CD1c-positive myeloid dendritic cell (primary cell): ENCODE measurements around the gene MRAP2.

Source experiments
- DNase-seq: peaks from one replicate; pipeline ENCODE4 v3.0.0-alpha.2; 2016; ENCODE audit errors: extremely low spot score

The MRAP2 gene

DNA sequence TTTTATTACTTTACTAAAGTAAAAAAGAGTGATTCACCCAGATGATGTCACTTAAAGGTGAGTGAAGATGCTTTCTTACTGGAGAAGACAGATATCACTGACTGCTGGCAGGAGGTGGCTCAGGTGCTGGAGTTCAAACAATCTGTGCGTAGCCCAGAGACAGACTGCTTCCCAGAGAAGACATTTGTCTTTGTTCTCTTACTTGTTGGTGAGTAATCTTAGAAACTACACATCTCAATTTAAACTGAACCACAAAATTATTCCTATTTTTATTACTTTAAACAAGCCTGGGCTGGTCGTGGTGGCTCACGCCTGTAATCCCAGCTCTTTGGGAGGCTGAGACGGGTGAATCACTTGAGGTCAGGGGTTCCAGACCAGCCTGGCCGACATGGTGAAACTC, 101.7 kb downstream of the MRAP2 start:
- no peak for DNase-seq

GRCh38 chr6:84136364-84137050, 102.9 kb downstream of the MRAP2 start:
- no peak for DNase-seq

GRCh38 chr6:84137051-84137375, 103.4 kb downstream of the MRAP2 start:
- no peak for DNase-seq

DNA sequence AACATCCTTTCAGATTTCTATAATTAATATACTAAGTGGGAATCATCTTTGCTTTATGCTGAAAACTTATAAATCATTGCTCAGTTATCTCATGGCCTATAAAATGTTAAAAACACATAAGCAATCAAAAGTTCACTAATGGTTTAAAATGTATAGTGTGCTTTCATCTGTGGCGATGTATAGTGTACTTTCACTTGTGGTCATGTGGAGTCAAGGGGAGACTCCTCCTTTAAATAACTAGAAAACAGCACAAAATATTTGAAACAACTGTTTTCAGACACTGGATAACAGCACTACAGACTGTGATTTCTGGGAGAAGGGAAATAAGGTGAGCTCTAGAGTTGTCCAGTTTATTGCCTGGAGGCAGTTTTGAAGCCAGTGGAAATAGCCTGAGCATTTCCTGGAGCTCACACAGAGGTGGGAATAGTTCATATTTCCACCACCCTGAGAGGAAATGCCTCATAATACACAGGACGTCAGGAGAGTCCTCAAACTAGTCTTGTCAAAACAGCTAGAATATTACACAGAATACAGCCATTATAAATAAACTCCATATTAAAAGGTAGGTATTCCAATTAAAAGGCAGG, 104.5 kb downstream of the MRAP2 start:
- DNase-seq: no peak

GRCh38 chr6:84139311-84139710, 105.7 kb downstream of the MRAP2 start:
- no peak for DNase-seq
